ENCODE data around the gene SOX6.
"Not testable (repeated sequence)": the region's sequence is repeated elsewhere in the genome, so short reads cannot be mapped to it uniquely, and the experiment has no call there.

The SOX6 gene

DNA sequence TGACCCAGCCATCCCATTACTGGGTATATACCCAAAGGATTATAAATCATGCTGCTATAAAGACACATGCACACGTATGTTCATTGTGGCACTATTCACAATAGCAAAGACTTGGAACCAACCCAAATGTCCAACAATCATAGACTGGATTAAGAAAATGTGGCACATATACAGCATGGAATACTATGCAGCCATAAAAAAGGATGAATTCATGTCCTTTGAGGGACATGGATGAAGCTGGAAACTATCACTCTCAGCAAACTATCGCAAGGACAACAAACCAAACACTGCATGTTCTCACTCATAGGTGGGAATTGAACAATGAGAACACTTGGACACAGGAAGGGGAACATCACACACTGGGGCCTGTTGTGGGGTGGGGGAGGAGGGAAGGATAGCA is 209.4 kb downstream of the SOX6 start:
- H2BK5ac ChIP-seq (ENCODE audit: low read length); H3K36me3 ChIP-seq (replicated peaks in 1 of 2; ENCODE audit: control insufficient read depth in 2 of 2, insufficient read depth in 2 of 2, low read length in 2 of 2); H3K9me3 ChIP-seq (replicated peaks in 1 of 2; ENCODE audit: control insufficient read depth in 2 of 2, insufficient read depth in 1 of 2, low read depth in 1 of 2, low read length in 2 of 2); H2BK12ac ChIP-seq (ENCODE audit: low read length); H3K23ac ChIP-seq (ENCODE audit: low read depth, low read length, poor library complexity); H3K79me1 ChIP-seq (ENCODE audit: low read depth, low read length); H3K27me3 ChIP-seq (ENCODE audit: control insufficient read depth in 3 of 3, insufficient read depth in 3 of 3, low read depth in 1 of 3, low read length in 3 of 3); H2AK5ac ChIP-seq (ENCODE audit: low read depth, low read length); H3K4me2 ChIP-seq (ENCODE audit: insufficient read depth, low read length, poor library complexity, severe bottlenecking); H2BK120ac ChIP-seq (ENCODE audit: low read depth, low read length); H3K9ac ChIP-seq (ENCODE audit: low read depth, low read length, poor library complexity); H2BK15ac ChIP-seq (ENCODE audit: low read length); H4K8ac ChIP-seq (ENCODE audit: low read depth, low read length); H3K18ac ChIP-seq (ENCODE audit: low read length); DNase-seq (ENCODE audit: low spot score); H3K4me3 ChIP-seq (ENCODE audit: low read length in 2 of 2); H3K27ac ChIP-seq (replicated peaks; ENCODE audit: low read length); H3K4ac ChIP-seq (ENCODE audit: low read length); H2AFZ ChIP-seq (ENCODE audit: low read length); H4K91ac ChIP-seq (ENCODE audit: low read depth, low read length, poor library complexity); H3K14ac ChIP-seq (ENCODE audit: low read length): not testable (repeated sequence)
- H3K4me1 ChIP-seq (ENCODE audit: control insufficient read depth in 2 of 2, insufficient read depth in 1 of 2, low read depth in 1 of 2, low read length in 2 of 2): peaks cover 7 to 13% of the 10 kb centered on the region in 2 donors
- WGBS, 2 donors (ENCODE audit: extremely low coverage in 2 of 2, insufficient read length in 2 of 2, insufficient replicate concordance in 1 of 2): no CpG with 5 or more reads among the region's 2 CpGs

DNA sequence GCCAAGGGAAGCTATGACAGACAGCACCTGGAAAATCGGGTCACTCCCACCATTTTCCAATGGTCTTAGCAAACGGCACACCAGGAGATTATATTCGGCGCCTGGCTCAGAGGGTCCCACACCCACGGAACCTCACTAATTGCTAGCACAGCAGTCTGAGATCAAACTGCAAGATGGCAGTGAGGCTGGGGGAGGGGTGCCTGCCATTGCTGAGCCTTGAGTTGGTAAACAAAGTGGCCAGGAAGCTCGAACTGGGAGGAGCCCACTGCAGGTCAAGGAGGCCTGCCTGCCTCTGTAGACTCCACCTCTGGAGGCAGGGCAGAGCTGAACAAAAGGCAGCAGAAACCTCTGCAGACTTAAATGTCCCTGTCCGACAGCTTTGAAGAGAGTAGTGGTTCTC is 214.7 kb downstream of the SOX6 start:
- H3K18ac ChIP-seq (ENCODE audit: low read length): not testable (repeated sequence)
- no CpG with 5 or more reads among the region's 7 CpGs for WGBS, 2 donors (ENCODE audit: extremely low coverage in 2 of 2, insufficient read length in 2 of 2, insufficient replicate concordance in 1 of 2)

DNA sequence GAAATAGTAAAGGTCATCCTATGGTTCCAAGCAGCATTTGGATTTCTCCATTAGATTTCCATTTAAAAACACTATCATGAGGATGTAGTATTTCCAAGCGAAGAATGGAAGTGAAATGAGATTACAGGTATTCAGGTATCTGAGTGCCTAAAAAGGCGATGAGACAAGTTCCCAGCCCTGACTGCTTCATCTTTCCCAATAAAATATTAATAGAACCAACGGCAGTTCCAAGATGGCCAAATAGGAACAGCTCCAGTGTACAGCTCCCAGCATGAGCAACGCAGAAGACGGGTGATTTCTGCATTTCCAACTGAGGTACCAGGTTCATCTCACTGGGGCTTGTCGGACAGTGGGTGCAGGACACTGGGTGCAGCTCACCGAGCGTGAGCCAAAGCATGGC is 215.2 kb downstream of the SOX6 start:
- not testable (repeated sequence) for H2BK120ac ChIP-seq (ENCODE audit: low read depth, low read length)

More for the DNA sequence above, 214.7 kb downstream of the SOX6 start:
- H2BK12ac ChIP-seq (ENCODE audit: low read length); H2BK15ac ChIP-seq (ENCODE audit: low read length); H3K79me1 ChIP-seq (ENCODE audit: low read depth, low read length); H2AK5ac ChIP-seq (ENCODE audit: low read depth, low read length); H3K9ac ChIP-seq (ENCODE audit: low read depth, low read length, poor library complexity); H3K23ac ChIP-seq (ENCODE audit: low read depth, low read length, poor library complexity); H2BK120ac ChIP-seq (ENCODE audit: low read depth, low read length); H3K14ac ChIP-seq (ENCODE audit: low read length); H4K91ac ChIP-seq (ENCODE audit: low read depth, low read length, poor library complexity); H3K4me1 ChIP-seq (ENCODE audit: control insufficient read depth in 2 of 2, insufficient read depth in 1 of 2, low read depth in 1 of 2, low read length in 2 of 2); H2AFZ ChIP-seq (ENCODE audit: low read length); H3K27ac ChIP-seq (replicated peaks; ENCODE audit: low read length); H4K8ac ChIP-seq (ENCODE audit: low read depth, low read length); H3K4ac ChIP-seq (ENCODE audit: low read length); H3K4me2 ChIP-seq (ENCODE audit: insufficient read depth, low read length, poor library complexity, severe bottlenecking); H2BK5ac ChIP-seq (ENCODE audit: low read length); H3K36me3 ChIP-seq (replicated peaks in 1 of 2; ENCODE audit: control insufficient read depth in 2 of 2, insufficient read depth in 2 of 2, low read length in 2 of 2); H3K9me3 ChIP-seq (replicated peaks in 1 of 2; ENCODE audit: control insufficient read depth in 2 of 2, insufficient read depth in 1 of 2, low read depth in 1 of 2, low read length in 2 of 2); DNase-seq (ENCODE audit: low spot score); H3K27me3 ChIP-seq (ENCODE audit: control insufficient read depth in 3 of 3, insufficient read depth in 3 of 3, low read depth in 1 of 3, low read length in 3 of 3); H3K4me3 ChIP-seq (ENCODE audit: low read length in 2 of 2): not testable (repeated sequence)

GRCh38 chr11:16136792-16137390 is 219.5 kb downstream of the SOX6 start:
- Histone ChIP-seq H3K4me2 (ENCODE audit: insufficient read depth, low read length, poor library complexity, severe bottlenecking) (no peak overlapping the region), H3K79me1 (ENCODE audit: low read depth, low read length) (no peaks in the 10 kb centered on the region)
- no CpG with 5 or more reads among the region's 5 CpGs for WGBS, 2 donors (ENCODE audit: extremely low coverage in 2 of 2, insufficient read length in 2 of 2, insufficient replicate concordance in 1 of 2)

More for the DNA sequence above, 215.2 kb downstream of the SOX6 start:
- DNase-seq (ENCODE audit: low spot score); H2BK5ac ChIP-seq (ENCODE audit: low read length); H4K8ac ChIP-seq (ENCODE audit: low read depth, low read length); H2AK5ac ChIP-seq (ENCODE audit: low read depth, low read length); H3K4ac ChIP-seq (ENCODE audit: low read length); H2BK12ac ChIP-seq (ENCODE audit: low read length); H3K14ac ChIP-seq (ENCODE audit: low read length); H2AFZ ChIP-seq (ENCODE audit: low read length); H3K27ac ChIP-seq (replicated peaks; ENCODE audit: low read length); H3K4me1 ChIP-seq (ENCODE audit: control insufficient read depth in 2 of 2, insufficient read depth in 1 of 2, low read depth in 1 of 2, low read length in 2 of 2); H3K4me3 ChIP-seq (ENCODE audit: low read length in 2 of 2); H2BK15ac ChIP-seq (ENCODE audit: low read length); H3K36me3 ChIP-seq (replicated peaks in 1 of 2; ENCODE audit: control insufficient read depth in 2 of 2, insufficient read depth in 2 of 2, low read length in 2 of 2); H3K9ac ChIP-seq (ENCODE audit: low read depth, low read length, poor library complexity); H3K18ac ChIP-seq (ENCODE audit: low read length); H4K91ac ChIP-seq (ENCODE audit: low read depth, low read length, poor library complexity); H3K4me2 ChIP-seq (ENCODE audit: insufficient read depth, low read length, poor library complexity, severe bottlenecking); H3K23ac ChIP-seq (ENCODE audit: low read depth, low read length, poor library complexity); H3K27me3 ChIP-seq (ENCODE audit: control insufficient read depth in 3 of 3, insufficient read depth in 3 of 3, low read depth in 1 of 3, low read length in 3 of 3); H3K79me1 ChIP-seq (ENCODE audit: low read depth, low read length); H3K9me3 ChIP-seq (replicated peaks in 1 of 2; ENCODE audit: control insufficient read depth in 2 of 2, insufficient read depth in 1 of 2, low read depth in 1 of 2, low read length in 2 of 2): not testable (repeated sequence)
- WGBS, 2 donors (ENCODE audit: extremely low coverage in 2 of 2, insufficient read length in 2 of 2, insufficient replicate concordance in 1 of 2): no CpG with 5 or more reads among the region's 8 CpGs

More at GRCh38 chr11:16136792-16137390, 219.5 kb downstream of the SOX6 start:
- H3K4me1 ChIP-seq (ENCODE audit: control insufficient read depth in 2 of 2, insufficient read depth in 1 of 2, low read depth in 1 of 2, low read length in 2 of 2): no peaks in the 10 kb centered on the region
- H3K9me3 ChIP-seq (replicated peaks in 1 of 2; ENCODE audit: control insufficient read depth in 2 of 2, insufficient read depth in 1 of 2, low read depth in 1 of 2, low read length in 2 of 2): no peaks in the 10 kb centered on the region
- no peaks in the 10 kb centered on the region for H3K36me3 ChIP-seq (replicated peaks in 1 of 2; ENCODE audit: control insufficient read depth in 2 of 2, insufficient read depth in 2 of 2, low read length in 2 of 2)
- no peak overlapping the region for H3K9ac ChIP-seq (ENCODE audit: low read depth, low read length, poor library complexity)
- H2BK5ac ChIP-seq (ENCODE audit: low read length): no peak overlapping the region
- no peak for DNase-seq (ENCODE audit: low spot score)
- H2BK120ac ChIP-seq (ENCODE audit: low read depth, low read length): no peak overlapping the region
- no peaks in the 10 kb centered on the region for H3K27me3 ChIP-seq (ENCODE audit: control insufficient read depth in 3 of 3, insufficient read depth in 3 of 3, low read depth in 1 of 3, low read length in 3 of 3)
- H4K8ac ChIP-seq (ENCODE audit: low read depth, low read length): no peak overlapping the region
- H3K18ac ChIP-seq (ENCODE audit: low read length): no peak overlapping the region
- H2AK5ac ChIP-seq (ENCODE audit: low read depth, low read length): no peak overlapping the region
- no peak overlapping the region for H3K4ac ChIP-seq (ENCODE audit: low read length)
- no peak overlapping the region for H2BK12ac ChIP-seq (ENCODE audit: low read length)
- no peak overlapping the region for H3K4me3 ChIP-seq (ENCODE audit: low read length in 2 of 2)
- H2AFZ ChIP-seq (ENCODE audit: low read length): no peak overlapping the region
- H4K91ac ChIP-seq (ENCODE audit: low read depth, low read length, poor library complexity): no peak overlapping the region
- H2BK15ac ChIP-seq (ENCODE audit: low read length): no peak overlapping the region
- no peak overlapping the region for H3K27ac ChIP-seq (replicated peaks; ENCODE audit: low read length)
- no peak overlapping the region for H3K23ac ChIP-seq (ENCODE audit: low read depth, low read length, poor library complexity)
- H3K14ac ChIP-seq (ENCODE audit: low read length): no peak overlapping the region

Data from neuronal stem cell (in vitro differentiated cells).